H9 (cell line): ENCODE measurements around the gene MRRF. TPM values are rescaled to one million over a fixed set of nuclear protein-coding genes. Genes with fewer than 3 reads are reported as not detected.

Source experiments
- DNase-seq: peaks from one replicate; pipeline ENCODE4 v3.0.0-alpha.2; 2017
- H2AFZ ChIP-seq: one replicate; pipeline ENCODE4 v1.6.1; 2013; ENCODE audit warnings: mild to moderate bottlenecking, low read length, control low read depth, moderate library complexity
- H2AK5ac ChIP-seq: 2 replicates; pipeline ENCODE4 v1.6.1; 2013; ENCODE audit warnings: low read length, control low read depth, mixed read lengths; ENCODE audit not compliant: insufficient read length
- H2BK120ac ChIP-seq: one replicate; pipeline ENCODE4 v1.6.1; 2013; ENCODE audit warnings: low read depth, mild to moderate bottlenecking, low read length, control low read depth, inconsistent platforms; ENCODE audit not compliant: poor library complexity, severe bottlenecking
- H2BK12ac ChIP-seq: 2 replicates; pipeline ENCODE4 v1.6.1; 2013; ENCODE audit warnings: low read length, control low read depth, mixed read lengths, low read depth; ENCODE audit not compliant: insufficient read length
- H2BK15ac ChIP-seq: 2 replicates; pipeline ENCODE4 v1.6.1; 2013; ENCODE audit warnings: low read depth, low read length, control low read depth
- H2BK20ac ChIP-seq: one replicate; pipeline ENCODE4 v1.6.1; 2013; ENCODE audit warnings: low read depth, mild to moderate bottlenecking, low read length, control low read depth, inconsistent platforms; ENCODE audit not compliant: poor library complexity, severe bottlenecking
- H2BK5ac ChIP-seq: 2 replicates; pipeline ENCODE4 v1.6.1; 2013; ENCODE audit warnings: low read length, control low read depth, mixed read lengths; ENCODE audit not compliant: insufficient read length
- H3K14ac ChIP-seq: 2 replicates; pipeline ENCODE4 v1.6.1; 2013; ENCODE audit warnings: low read length, control low read depth; ENCODE audit not compliant: insufficient read depth
- H3K18ac ChIP-seq: 2 replicates; pipeline ENCODE4 v1.6.1; 2013; ENCODE audit warnings: low read depth, mild to moderate bottlenecking, mixed read lengths, low read length, control low read depth; ENCODE audit not compliant: insufficient read length
- H3K23ac ChIP-seq: 2 replicates; pipeline ENCODE4 v1.6.1; 2013; ENCODE audit warnings: low read length, control low read depth, mixed read lengths, low read depth; ENCODE audit not compliant: insufficient read length
- H3K23me2 ChIP-seq: 2 replicates; pipeline ENCODE4 v1.6.1; 2013; ENCODE audit warnings: low read depth, mild to moderate bottlenecking, mixed read lengths, low read length, control low read depth; ENCODE audit not compliant: insufficient read length, poor library complexity, severe bottlenecking
- H3K27ac ChIP-seq: 2 replicates; pipeline ENCODE4 v1.5.1; 2013; ENCODE audit warnings: low read length, control low read depth, mixed read lengths, low read depth; ENCODE audit not compliant: insufficient read length
- H3K27me3 ChIP-seq: 2 replicates; pipeline ENCODE4 v1.6.1; 2013; ENCODE audit warnings: low read length, control low read depth, inconsistent platforms; ENCODE audit not compliant: insufficient read depth
- H3K4ac ChIP-seq: 2 replicates; pipeline ENCODE4 v1.6.1; 2013; ENCODE audit warnings: low read depth, mild to moderate bottlenecking, control low read depth, inconsistent platforms, low read length, moderate library complexity
- H3K4me1 ChIP-seq: 2 replicates; pipeline ENCODE4 v1.6.1; 2013; ENCODE audit warnings: low read length, control low read depth, inconsistent platforms; ENCODE audit not compliant: insufficient read depth
- H3K4me2 ChIP-seq: 2 replicates; pipeline ENCODE4 v1.6.1; 2013; ENCODE audit warnings: low read length, control low read depth, mixed read lengths; ENCODE audit not compliant: insufficient read length, insufficient read depth
- H3K56ac ChIP-seq: 2 replicates; pipeline ENCODE4 v1.6.1; 2013; ENCODE audit warnings: low read depth, mild to moderate bottlenecking, mixed read lengths, low read length, control low read depth; ENCODE audit not compliant: insufficient read length
- H3K79me1 ChIP-seq: 2 replicates; pipeline ENCODE4 v1.6.1; 2013; ENCODE audit warnings: low read depth, mild to moderate bottlenecking, moderate library complexity, low read length, control low read depth, inconsistent platforms; ENCODE audit not compliant: insufficient read depth, poor library complexity, severe bottlenecking
- H3K79me2 ChIP-seq: 2 replicates; pipeline ENCODE4 v1.6.1; 2013; ENCODE audit warnings: low read length, control low read depth, inconsistent platforms; ENCODE audit not compliant: insufficient read depth
- H3K9ac ChIP-seq: 2 replicates; pipeline ENCODE4 v1.6.1; 2013; ENCODE audit warnings: low read length, control low read depth, mixed read lengths; ENCODE audit not compliant: insufficient read length; ENCODE audit errors: extremely low read depth
- H3K9me3 ChIP-seq: one replicate; pipeline ENCODE4 v1.6.1; 2013; ENCODE audit warnings: low read depth, low read length, inconsistent platforms; ENCODE audit not compliant: control insufficient read depth
- H3T11ph ChIP-seq: one replicate; pipeline ENCODE4 v1.6.1; 2013; ENCODE audit warnings: mild to moderate bottlenecking, low read length, control low read depth, inconsistent platforms
- H4K20me1 ChIP-seq: one replicate; pipeline ENCODE4 v1.6.1; 2013; ENCODE audit not compliant: control insufficient read depth, insufficient read length, insufficient read depth
- H4K5ac ChIP-seq: 2 replicates; pipeline ENCODE4 v1.6.1; 2013; ENCODE audit warnings: low read depth, mild to moderate bottlenecking, mixed read lengths, low read length, control low read depth; ENCODE audit not compliant: insufficient read length
- H4K8ac ChIP-seq: replicated peaks from 2 replicates; pipeline ENCODE4 v1.6.1; 2013; ENCODE audit warnings: low read length, control low read depth, mixed read lengths, low read depth; ENCODE audit not compliant: insufficient read length
- H4K91ac ChIP-seq: 2 replicates; pipeline ENCODE4 v1.6.1; 2013; ENCODE audit warnings: low read depth, mild to moderate bottlenecking, moderate library complexity, mixed read lengths, low read length, control low read depth; ENCODE audit not compliant: insufficient read length
- H3K27ac Mint-ChIP-seq, 3 experiments: 2 replicates in 2 of 3; 3 replicates in 1 of 3; pipeline ENCODE4 v1.8.0; 2020 to 2021; ENCODE audit warnings: mixed read lengths in 3 of 3, mild to moderate bottlenecking in 1 of 3, moderate library complexity in 1 of 3
- H3K27me3 Mint-ChIP-seq: 2 replicates; pipeline ENCODE4 v1.8.0; 2021; ENCODE audit warnings: low read depth, mild to moderate bottlenecking, moderate library complexity, mixed read lengths
- H3K36me3 Mint-ChIP-seq, 3 experiments: 2 replicates in 2 of 3; 3 replicates in 1 of 3; pipeline ENCODE4 v1.8.0; 2020 to 2021; ENCODE audit warnings: low read depth in 3 of 3, mixed read lengths in 3 of 3; ENCODE audit not compliant: insufficient read depth in 1 of 3
- H3K4me1 Mint-ChIP-seq, 2 experiments: 2 replicates each; pipeline ENCODE4 v1.8.0; 2020; ENCODE audit warnings: mixed read lengths in 2 of 2
- H3K4me3 Mint-ChIP-seq, 2 experiments: 2 replicates in 1 of 2; 3 replicates in 1 of 2; pipeline ENCODE4 v1.8.0; 2020 to 2021; ENCODE audit warnings: mild to moderate bottlenecking in 2 of 2, mixed read lengths in 2 of 2, moderate library complexity in 1 of 2
- H3K9me3 Mint-ChIP-seq, 2 experiments: 2 replicates in 1 of 2; 3 replicates in 1 of 2; pipeline ENCODE4 v1.8.0; 2020; ENCODE audit warnings: mild to moderate bottlenecking in 2 of 2, mixed read lengths in 2 of 2, moderate library complexity in 1 of 2
- WGBS: extraction: QIAGEN DNeasy Blood & Tissue Kit; methylation state at CpG from one replicate; pipeline ENCODE4 v1.1.7; 2013; ENCODE audit warnings: missing lambda C conversion rate, low lambda C conversion rate, mixed read lengths; ENCODE audit not compliant: insufficient read length; ENCODE audit errors: extremely low coverage; 5-methylcytosine and 5-hydroxymethylcytosine counted together
- total RNA-seq: library from RNA; stranded (reverse); gene quantifications from 2 replicates; pipeline ENCODE4 v1.2.1, GENCODE V29; 2021
- TF ChIP-seq, protein P1 (sequence below): fragments of 200-600 bp; sonication (generic); conservative IDR thresholded peaks from 3 replicates; pipeline ENCODE4 v1.8.0; 2021; ENCODE audit warnings: antibody characterized with exemption, mild to moderate bottlenecking

Gene MRRF
- total RNA-seq, 1 experiment from 2014 or later = 33.7 TPM

DNA sequence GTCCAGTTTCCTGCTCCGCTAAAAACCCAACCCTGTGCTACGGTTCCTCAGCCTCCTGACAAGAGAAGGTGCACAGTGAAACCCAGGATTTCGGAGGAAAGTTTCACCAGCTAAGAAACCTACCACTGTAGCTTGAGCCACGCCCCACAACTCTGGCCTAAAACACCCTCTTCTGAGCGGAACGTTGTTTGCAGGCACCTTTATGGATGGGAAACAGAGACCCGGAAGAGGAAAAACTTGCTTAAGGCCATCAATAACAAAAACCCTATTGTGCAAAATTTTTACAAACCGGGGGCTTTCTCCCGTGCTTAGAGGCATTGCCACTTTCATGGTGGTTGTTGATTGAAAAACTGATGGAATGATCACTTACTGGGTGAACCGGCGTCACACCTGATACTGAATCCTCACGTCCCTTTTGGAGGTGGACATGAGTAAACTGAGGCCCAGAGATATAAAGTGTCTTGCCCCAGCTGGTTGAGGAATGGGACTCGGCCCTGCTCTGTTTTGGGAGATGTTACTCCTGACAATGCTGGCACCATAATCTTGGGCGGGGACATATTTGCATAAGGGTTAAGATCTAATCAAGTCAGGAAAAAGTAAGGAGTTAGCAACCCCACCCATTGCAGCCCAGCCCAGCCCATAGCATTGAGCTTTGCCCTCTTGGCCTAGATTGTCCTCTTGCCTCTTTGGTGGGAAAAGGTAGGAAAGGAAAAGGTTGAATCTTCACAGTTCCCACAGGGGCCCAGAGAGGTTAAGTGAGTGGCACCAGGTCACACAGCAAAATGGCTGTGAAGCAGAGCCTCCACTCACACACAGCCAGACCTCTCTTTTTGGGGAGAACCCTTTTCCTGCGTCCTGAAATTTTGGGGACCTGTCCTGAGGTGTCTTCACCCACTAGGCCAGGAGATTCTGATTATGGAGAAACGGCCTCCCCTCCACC lies 82.9 kb downstream of the MRRF start:
- H4K20me1 ChIP-seq = no peaks in the 10 kb centered on the region
- peak overlapping the region; percentile 80 for H2AFZ ChIP-seq
- H3K56ac ChIP-seq = no peak overlapping the region
- Mint-ChIP-seq H3K27ac (no peak overlapping the region), H3K4me3 (peak overlapping the region; percentile 81 to 91), H3K36me3 (no peaks in the 10 kb centered on the region), H3K27me3 (peaks cover 34% of the 10 kb centered on the region), H3K9me3 (peaks cover under 1 to 2% of the 10 kb centered on the region in 2 experiments; a peak in 3 of 5 replicates), H3K4me1 (peaks cover 13 to 16% of the 10 kb centered on the region in 2 experiments)
- no peak for DNase-seq
- no peak overlapping the region for H3K27ac ChIP-seq
- peaks cover 6% of the 10 kb centered on the region; the same call in 1 of the 2 replicates for H3K27me3 ChIP-seq
- no CpG with 5 or more reads among the region's 16 CpGs for WGBS
- H3K23me2 ChIP-seq = peaks cover 13% of the 10 kb centered on the region
- H2BK5ac ChIP-seq = no peak overlapping the region
- no peak overlapping the region for H3K18ac ChIP-seq
- no peaks in the 10 kb centered on the region for H3K9me3 ChIP-seq
- TF ChIP-seq, protein P1, sequence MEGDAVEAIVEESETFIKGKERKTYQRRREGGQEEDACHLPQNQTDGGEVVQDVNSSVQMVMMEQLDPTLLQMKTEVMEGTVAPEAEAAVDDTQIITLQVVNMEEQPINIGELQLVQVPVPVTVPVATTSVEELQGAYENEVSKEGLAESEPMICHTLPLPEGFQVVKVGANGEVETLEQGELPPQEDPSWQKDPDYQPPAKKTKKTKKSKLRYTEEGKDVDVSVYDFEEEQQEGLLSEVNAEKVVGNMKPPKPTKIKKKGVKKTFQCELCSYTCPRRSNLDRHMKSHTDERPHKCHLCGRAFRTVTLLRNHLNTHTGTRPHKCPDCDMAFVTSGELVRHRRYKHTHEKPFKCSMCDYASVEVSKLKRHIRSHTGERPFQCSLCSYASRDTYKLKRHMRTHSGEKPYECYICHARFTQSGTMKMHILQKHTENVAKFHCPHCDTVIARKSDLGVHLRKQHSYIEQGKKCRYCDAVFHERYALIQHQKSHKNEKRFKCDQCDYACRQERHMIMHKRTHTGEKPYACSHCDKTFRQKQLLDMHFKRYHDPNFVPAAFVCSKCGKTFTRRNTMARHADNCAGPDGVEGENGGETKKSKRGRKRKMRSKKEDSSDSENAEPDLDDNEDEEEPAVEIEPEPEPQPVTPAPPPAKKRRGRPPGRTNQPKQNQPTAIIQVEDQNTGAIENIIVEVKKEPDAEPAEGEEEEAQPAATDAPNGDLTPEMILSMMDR = no peak
- H4K5ac ChIP-seq = no peak overlapping the region
- H2AK5ac ChIP-seq = no peak overlapping the region
- no peak overlapping the region for H3K4ac ChIP-seq
- no peak overlapping the region for H4K8ac ChIP-seq
- H3K9ac ChIP-seq = no peak overlapping the region
- no peak overlapping the region for H2BK15ac ChIP-seq
- H3T11ph ChIP-seq = no peak overlapping the region
- H3K4me1 ChIP-seq = no peaks in the 10 kb centered on the region; the same call in 1 of the 2 replicates
- H3K79me2 ChIP-seq = no peaks in the 10 kb centered on the region
- H3K23ac ChIP-seq = no peak overlapping the region
- no peaks in the 10 kb centered on the region for H3K79me1 ChIP-seq
- H3K14ac ChIP-seq = no peak overlapping the region
- no peak overlapping the region for H2BK20ac ChIP-seq
- H2BK120ac ChIP-seq = no peak overlapping the region
- peak overlapping the region; percentile 68 for H3K4me2 ChIP-seq
- no peak overlapping the region for H4K91ac ChIP-seq
- H2BK12ac ChIP-seq = no peak overlapping the region
